IMR-90 (cell line): ENCODE measurements around the gene NRF1. TPM values are rescaled to one million over a fixed set of nuclear protein-coding genes. Genes with fewer than 3 reads are reported as not detected.

Experiments
- ATAC-seq: fragments of 200-7000 bp; cut with Tn5 transposase; 2 replicates; pipeline ENCODE4 v1.9.1; 2020; ENCODE audit warnings: low read depth, mild to moderate bottlenecking, moderate library complexity
- BruUV-seq: library from RNA; stranded (reverse); fragments of 400-500 nt; replicated peaks from 2 replicates; lab custom pipeline; 2021; lab: Mats Ljungman, UMichigan
- CTCF ChIA-PET: fragments of 300-600 bp; formaldehyde crosslinking; extraction: SDS; loops from one replicate; lab custom pipeline; 2021; ENCODE audit warnings: antibody characterized with exemption; lab: Yijun Ruan, JAX
- POLR2A ChIA-PET: fragments of 300-600 bp; sonication (Branson Sonifier 250); formaldehyde crosslinking; loops from one replicate; lab custom pipeline; 2022; ENCODE audit warnings: antibody characterized with exemption; ENCODE audit not compliant: unreplicated experiment; lab: Charles Lee
- DNase-seq: peaks from one replicate; pipeline ENCODE4 v3.0.0; 2013
- H2AFZ ChIP-seq: replicated peaks from 2 replicates; pipeline ENCODE3; 2013; ENCODE audit warnings: low read length, mild to moderate bottlenecking; ENCODE audit not compliant: poor library complexity
- H2AK5ac ChIP-seq: 2 replicates; pipeline ENCODE4 v1.6.1; 2013; ENCODE audit warnings: low read depth, low read length, inconsistent platforms
- H2AK9ac ChIP-seq: replicated peaks from 2 replicates; pipeline ENCODE3; 2013; ENCODE audit warnings: mild to moderate bottlenecking, low read depth, low read length, moderate library complexity; ENCODE audit not compliant: poor library complexity
- H2BK120ac ChIP-seq: 2 replicates; pipeline ENCODE4 v1.6.1; 2013; ENCODE audit warnings: low read depth, low read length, inconsistent platforms
- H2BK15ac ChIP-seq: 3 replicates; pipeline ENCODE4 v1.6.1; 2013; ENCODE audit warnings: low read depth, low read length, inconsistent platforms
- H2BK20ac ChIP-seq: 2 replicates; pipeline ENCODE4 v1.6.1; 2013; ENCODE audit warnings: low read depth, mild to moderate bottlenecking, inconsistent platforms, low read length, moderate library complexity
- H2BK5ac ChIP-seq: 2 replicates; pipeline ENCODE4 v1.6.1; 2013; ENCODE audit warnings: mild to moderate bottlenecking, low read depth, low read length, inconsistent platforms; ENCODE audit not compliant: poor library complexity, severe bottlenecking
- H3K14ac ChIP-seq: replicated peaks from 2 replicates; pipeline ENCODE4 v1.6.1; 2013; ENCODE audit warnings: low read depth, low read length, inconsistent platforms
- H3K18ac ChIP-seq: 2 replicates; pipeline ENCODE4 v1.6.1; 2013; ENCODE audit warnings: low read depth, low read length, control low read depth
- H3K23ac ChIP-seq: 2 replicates; pipeline ENCODE4 v1.6.1; 2013; ENCODE audit warnings: low read depth, low read length, inconsistent platforms
- H3K27ac ChIP-seq: 2 replicates; pipeline ENCODE4 v1.5.1; 2013; ENCODE audit warnings: mild to moderate bottlenecking, control low read depth, low read length; ENCODE audit not compliant: insufficient read depth
- H3K27me3 ChIP-seq: 2 replicates; pipeline ENCODE4 v1.6.1; 2013; ENCODE audit warnings: low read length; ENCODE audit not compliant: control insufficient read depth, insufficient read depth
- H3K36me3 ChIP-seq: 2 replicates; pipeline ENCODE4 v1.6.1; 2013; ENCODE audit warnings: low read length, mixed read lengths; ENCODE audit not compliant: control insufficient read depth, insufficient read depth
- H3K4ac ChIP-seq: 2 replicates; pipeline ENCODE4 v1.6.1; 2013; ENCODE audit warnings: low read depth, low read length, inconsistent platforms
- H3K4me1 ChIP-seq: 2 replicates; pipeline ENCODE4 v1.6.1; 2013; ENCODE audit warnings: low read length, mixed read lengths; ENCODE audit not compliant: control insufficient read depth, insufficient read depth
- H3K4me2 ChIP-seq: 2 replicates; pipeline ENCODE4 v1.6.1; 2013; ENCODE audit warnings: low read depth, mild to moderate bottlenecking, control low read depth, low read length, moderate library complexity
- H3K4me3 ChIP-seq: 2 replicates; pipeline ENCODE4 v1.5.1; 2013; ENCODE audit warnings: low read depth, mild to moderate bottlenecking, control low read depth, low read length, moderate library complexity; ENCODE audit not compliant: insufficient read depth
- H3K56ac ChIP-seq: 2 replicates; pipeline ENCODE4 v1.6.1; 2013; ENCODE audit warnings: low read length, inconsistent platforms; ENCODE audit not compliant: insufficient read depth; ENCODE audit errors: extremely low read depth
- H3K79me1 ChIP-seq, 2 experiments: 2 replicates each; pipeline ENCODE4 v1.6.1; 2013; ENCODE audit warnings: low read length in 2 of 2, inconsistent platforms in 1 of 2, low read depth in 1 of 2
- H3K9ac ChIP-seq: 2 replicates; pipeline ENCODE4 v1.6.1; 2013; ENCODE audit warnings: low read depth, low read length, control low read depth
- H3K9me1 ChIP-seq: 2 replicates; pipeline ENCODE4 v1.6.1; 2013; ENCODE audit warnings: low read length, inconsistent platforms; ENCODE audit not compliant: insufficient read depth
- H3K9me3 ChIP-seq: 2 replicates; pipeline ENCODE4 v1.6.1; 2013; ENCODE audit warnings: low read length; ENCODE audit not compliant: control insufficient read depth, insufficient read depth
- H4K20me1 ChIP-seq: 2 replicates; pipeline ENCODE4 v1.6.1; 2013; ENCODE audit warnings: low read length, inconsistent platforms; ENCODE audit not compliant: insufficient read depth
- H4K5ac ChIP-seq: 2 replicates; pipeline ENCODE4 v1.6.1; 2013; ENCODE audit warnings: mild to moderate bottlenecking, low read depth, low read length, control low read depth
- H4K8ac ChIP-seq, 2 experiments: 2 replicates each; pipeline ENCODE4 v1.6.1; 2013; ENCODE audit warnings: low read depth in 2 of 2, low read length in 2 of 2, control low read depth in 1 of 2, inconsistent platforms in 1 of 2
- H4K91ac ChIP-seq: 2 replicates; pipeline ENCODE4 v1.6.1; 2013; ENCODE audit warnings: low read depth, low read length, inconsistent platforms; ENCODE audit not compliant: insufficient read depth
- BHLHE40 ChIP-seq: fragments of 150-350 bp; IDR thresholded peaks from 2 replicates; pipeline ENCODE4 v1.6.1; 2016; ENCODE audit warnings: mild to moderate bottlenecking, low read depth, low read length
- CEBPB ChIP-seq: IDR thresholded peaks from 2 replicates; pipeline ENCODE4 v1.6.1; 2012; ENCODE audit warnings: low read depth, low read length, improper control_type of control experiment
- CHD1 ChIP-seq: IDR thresholded peaks from 2 replicates; pipeline ENCODE4 v1.6.1; 2012; ENCODE audit warnings: low read depth, low read length, improper control_type of control experiment
- CTCF ChIP-seq: conservative IDR thresholded peaks from 2 replicates; pipeline ENCODE4 v1.5.1; 2012; ENCODE audit warnings: mild to moderate bottlenecking, low read depth, low read length, improper control_type of control experiment
- ELK1 ChIP-seq: fragments of 150-350 bp; IDR thresholded peaks from 2 replicates; pipeline ENCODE4 v1.6.1; 2016; ENCODE audit warnings: low read depth, mild to moderate bottlenecking, low read length, moderate library complexity, borderline replicate concordance
- FOS ChIP-seq: fragments of 150-350 bp; IDR thresholded peaks from 2 replicates; pipeline ENCODE4 v1.6.1; 2016; ENCODE audit warnings: low read depth, low read length
- MAFK ChIP-seq: IDR thresholded peaks from 2 replicates; pipeline ENCODE4 v1.6.1; 2012; ENCODE audit warnings: low read depth, low read length, improper control_type of control experiment
- MAZ ChIP-seq: IDR thresholded peaks from 2 replicates; pipeline ENCODE4 v1.6.1; 2012; ENCODE audit warnings: low read depth, mild to moderate bottlenecking, low read length, improper control_type of control experiment, moderate library complexity, borderline replicate concordance
- MXI1 ChIP-seq: IDR thresholded peaks from 2 replicates; pipeline ENCODE4 v1.6.1; 2012; ENCODE audit warnings: low read depth, mild to moderate bottlenecking, low read length, moderate library complexity, borderline replicate concordance
- NFE2L2 ChIP-seq: fragments of 150-350 bp; IDR thresholded peaks from 2 replicates; pipeline ENCODE4 v1.6.1; 2016; ENCODE audit warnings: low read depth, mild to moderate bottlenecking, low read length
- POLR2A ChIP-seq: IDR thresholded peaks from 2 replicates; pipeline ENCODE4 v1.6.1; 2012; ENCODE audit warnings: mild to moderate bottlenecking, low read depth, low read length
- RAD21 ChIP-seq: IDR thresholded peaks from 2 replicates; pipeline ENCODE4 v1.6.1; 2012; ENCODE audit warnings: low read length, improper control_type of control experiment
- RCOR1 ChIP-seq: IDR thresholded peaks from 2 replicates; pipeline ENCODE4 v1.6.1; 2012; ENCODE audit warnings: mild to moderate bottlenecking, low read length, improper control_type of control experiment; ENCODE audit not compliant: insufficient replicate concordance
- RFX5 ChIP-seq: IDR thresholded peaks from 2 replicates; pipeline ENCODE4 v1.8.0; 2012; ENCODE audit warnings: low read depth, mild to moderate bottlenecking, low read length, moderate library complexity
- SMC3 ChIP-seq: fragments of 150-350 bp; IDR thresholded peaks from 2 replicates; pipeline ENCODE4 v1.6.1; 2016; ENCODE audit warnings: low read depth, mild to moderate bottlenecking, antibody characterized with exemption, low read length, moderate library complexity
- USF2 ChIP-seq: fragments of 150-350 bp; IDR thresholded peaks from 2 replicates; pipeline ENCODE4 v1.6.1; 2017; ENCODE audit warnings: mild to moderate bottlenecking, antibody characterized with exemption, low read length, low read depth
- WGBS, 2 experiments: methylation state at CpG; one replicate each; pipeline versions ENCODE4 v1.1.5 to v1.1.7; 2013; ENCODE audit warnings: missing lambda C conversion rate in 2 of 2; ENCODE audit not compliant: insufficient read length in 1 of 2; ENCODE audit errors: extremely low coverage in 2 of 2; 5-methylcytosine and 5-hydroxymethylcytosine counted together
- dilution Hi-C: fragments of 300-500 bp; cut with HindIII; formaldehyde crosslinking; loops from one replicate; pipeline ENCODE4 v1.14.3; 2018; ENCODE audit warnings: low sequenced_read_pairs; ENCODE audit not compliant: unreplicated experiment
- in situ Hi-C: fragments of 300-500 bp; cut with MboI; formaldehyde crosslinking; loops from 3 replicates; pipeline ENCODE4 v1.14.3; 2019; ENCODE audit warnings: low sequenced_read_pairs, inconsistent platforms, mixed read lengths
- intact Hi-C: fragments of 100-400 bp; cut with micrococcal nuclease; formaldehyde crosslinking; loops from 2 replicates; pipeline ENCODE4 v1.10.0; 2022
- polyA plus RNA-seq, 3 experiments: library from polyadenylated mRNA; depleted of rRNA; stranded (reverse); fragments of >200 nt; gene quantifications; 2 replicates each; pipeline ENCODE4 v1.2.3, GENCODE V29; 2012; ENCODE audit warnings: low replicate concordance in 1 of 3
- total RNA-seq: library from RNA; depleted of rRNA; stranded (reverse); fragments of >200 nt; gene quantifications from 2 replicates; pipeline ENCODE4 v1.2.3, GENCODE V29; 2012

Gene NRF1
- total and polyA plus RNA-seq, 2 of the 4 experiments (the other 2 are of a cell fraction) = 11.4 to 15.8 TPM

GRCh38 chr7:129617178-129617577 lies 5.7 kb downstream of the NRF1 start:
- no peak for ATAC-seq
- POLR2A ChIA-PET = no interaction called here
- Histone ChIP-seq H3K9me1 (no peaks in the 10 kb centered on the region; the same call in 1 of the 2 replicates), H3K4me3 (no peak overlapping the region), H3K23ac (peak overlapping the region; percentile 78; the same call in 1 of the 2 replicates), H4K8ac (no peak overlapping the region), H3K27ac (no peak overlapping the region), H3K56ac (no peak overlapping the region), H3K27me3 (no peaks in the 10 kb centered on the region), H2AK9ac (no peak overlapping the region), H3K9ac (no peak overlapping the region), H2BK120ac (no peak overlapping the region), H3K36me3 (no peaks in the 10 kb centered on the region), H2BK5ac (no peak overlapping the region), H3K18ac (no peak overlapping the region), H2BK15ac (no peak overlapping the region), H4K5ac (no peak overlapping the region), H3K4ac (no peak overlapping the region), H3K4me1 (peaks cover 2% of the 10 kb centered on the region), H2AK5ac (no peak overlapping the region), H3K9me3 (no peaks in the 10 kb centered on the region), H4K91ac (no peak overlapping the region), H3K14ac (peak overlapping the region; percentile 78; the same call in 1 of the 2 replicates), H2BK20ac (no peak overlapping the region), H3K79me1 (peaks cover 31 to 68% of the 10 kb centered on the region in 2 experiments), H4K20me1 (peaks cover 53% of the 10 kb centered on the region), H3K4me2 (peak overlapping the region; percentile 88; the same call in 1 of the 2 replicates), H2AFZ (no peak overlapping the region)
- no TSS peak for BruUV-seq
- intact Hi-C loops = no loop called here
- WGBS, 2 experiments = 100% methylated on average over 1 of the region's 3 CpGs; no CpG with 5 or more reads in 1 of the 2 experiments
- in situ Hi-C loops = no loop called here
- DNase-seq = no peak
- CTCF ChIA-PET = no interaction called here
- TF ChIP-seq RCOR1 (no peak), CTCF (no peak), POLR2A (no peak), FOS (no peak), CHD1 (no peak), RAD21 (no peak), RFX5 (no peak), SMC3 (no peak), ELK1 (no peak), NFE2L2 (no peak), MAZ (no peak), MAFK (no peak), USF2 (no peak), CEBPB (no peak), BHLHE40 (no peak), MXI1 (no peak)
- dilution Hi-C loops = no loop called here
